CD14-positive monocyte (primary cell): Measurements from ENCODE around the gene ITIH3. TPM values are rescaled to one million over a fixed set of nuclear protein-coding genes. Genes with fewer than 3 reads are reported as not detected.

ENCODE experiments used
- DNase-seq, 3 donors: peaks; one replicate each; pipeline ENCODE4 v3.0.0-alpha.2; 2011 to 2022
- H2AFZ ChIP-seq: 2 replicates; pipeline ENCODE4 v1.6.0; 2012; ENCODE audit warnings: mild to moderate bottlenecking, low read depth, low read length, inconsistent platforms; ENCODE audit not compliant: insufficient read depth, poor library complexity, severe bottlenecking
- H3K27ac ChIP-seq, 2 donors: 1 replicate in 1 of 2; 2 replicates in 1 of 2; pipeline ENCODE4 v1.5.1; 2012 to 2013; ENCODE audit warnings: low read length in 2 of 2, control low read depth in 1 of 2, inconsistent platforms in 1 of 2, low read depth in 1 of 2, mild to moderate bottlenecking in 1 of 2
- H3K27me3 ChIP-seq, 2 donors: one replicate each; pipeline versions ENCODE4 v1.6.0 to v1.6.1; 2011 to 2013; ENCODE audit warnings: low read length in 2 of 2; ENCODE audit not compliant: control insufficient read depth in 2 of 2, insufficient read depth in 2 of 2
- H3K36me3 ChIP-seq, 2 donors: replicated peaks in 1 of 2; 1 replicate in 1 of 2; 2 replicates in 1 of 2; pipeline versions ENCODE4 v1.5.1 to v1.6.1; 2012 to 2013; ENCODE audit warnings: low read length in 2 of 2, control low read depth in 1 of 2, inconsistent platforms in 1 of 2, mild to moderate bottlenecking in 1 of 2; ENCODE audit not compliant: insufficient read depth in 2 of 2, control insufficient read depth in 1 of 2
- H3K4me1 ChIP-seq, 2 donors: 1 replicate in 1 of 2; 2 replicates in 1 of 2; pipeline versions ENCODE4 v1.5.1 to v1.6.1; 2012 to 2013; ENCODE audit warnings: low read length in 2 of 2, control low read depth in 1 of 2, inconsistent platforms in 1 of 2, mild to moderate bottlenecking in 1 of 2, moderate library complexity in 1 of 2; ENCODE audit not compliant: insufficient read depth in 2 of 2, control insufficient read depth in 1 of 2
- H3K4me2 ChIP-seq: replicated peaks from 2 replicates; pipeline ENCODE3; 2012; ENCODE audit warnings: low read length, moderate library complexity, mild to moderate bottlenecking; ENCODE audit not compliant: poor library complexity, severe bottlenecking; ENCODE audit errors: extremely low read depth
- H3K4me3 ChIP-seq, 3 experiments: fragments of 200-600 bp in 1 of 3; sonication (generic) in 1 of 3; replicated peaks in 1 of 3; 1 replicate in 2 of 3; 2 replicates in 1 of 3; pipeline ENCODE4 v1.5.1; 2011 to 2013; ENCODE audit warnings: low read length in 3 of 3, mild to moderate bottlenecking in 3 of 3, control low read depth in 2 of 3, low read depth in 2 of 3, inconsistent platforms in 1 of 3, moderate library complexity in 1 of 3
- H3K79me2 ChIP-seq: 2 replicates; pipeline ENCODE4 v1.6.0; 2012; ENCODE audit warnings: mild to moderate bottlenecking, control low read depth, inconsistent platforms, low read length, moderate library complexity; ENCODE audit not compliant: insufficient read depth
- H3K9ac ChIP-seq: 2 replicates; pipeline ENCODE4 v1.6.0; 2017; ENCODE audit warnings: low read length, mild to moderate bottlenecking; ENCODE audit not compliant: insufficient read depth, poor library complexity, severe bottlenecking
- H3K9me3 ChIP-seq, 2 donors: replicated peaks in 1 of 2; 1 replicate in 1 of 2; 2 replicates in 1 of 2; pipeline versions ENCODE4 v1.5.1 to v1.6.1; 2012 to 2013; ENCODE audit warnings: low read length in 2 of 2, control low read depth in 1 of 2; ENCODE audit not compliant: control insufficient read depth in 1 of 2, insufficient read depth in 1 of 2
- H4K20me1 ChIP-seq: 2 replicates; pipeline ENCODE4 v1.6.0; 2012; ENCODE audit warnings: mild to moderate bottlenecking, low read length, control low read depth, moderate library complexity; ENCODE audit not compliant: insufficient read depth
- H3K27ac Mint-ChIP-seq, 7 donors: one replicate each; pipeline ENCODE4 v1.8.0; 2020; ENCODE audit warnings: mild to moderate bottlenecking in 7 of 7, mixed read lengths in 7 of 7, moderate library complexity in 6 of 7, inconsistent platforms in 2 of 7
- H3K27me3 Mint-ChIP-seq, 3 donors: one replicate each; pipeline ENCODE4 v1.8.0; 2021 to 2022; ENCODE audit warnings: low read depth in 3 of 3, mild to moderate bottlenecking in 3 of 3, mixed read lengths in 3 of 3, moderate library complexity in 3 of 3, inconsistent platforms in 1 of 3
- H3K36me3 Mint-ChIP-seq, 2 donors: one replicate each; pipeline ENCODE4 v1.8.0; 2020; ENCODE audit warnings: mixed read lengths in 2 of 2, inconsistent platforms in 1 of 2, mild to moderate bottlenecking in 1 of 2
- H3K4me1 Mint-ChIP-seq: one replicate; pipeline ENCODE4 v1.8.0; 2020; ENCODE audit warnings: mild to moderate bottlenecking, mixed read lengths
- H3K4me3 Mint-ChIP-seq, 2 donors: one replicate each; pipeline ENCODE4 v1.8.0; 2020; ENCODE audit warnings: mild to moderate bottlenecking in 2 of 2, mixed read lengths in 2 of 2, moderate library complexity in 1 of 2
- H3K9me3 Mint-ChIP-seq, 7 donors: one replicate each; pipeline ENCODE4 v1.8.0; 2020 to 2022; ENCODE audit warnings: mixed read lengths in 7 of 7, mild to moderate bottlenecking in 6 of 7, moderate library complexity in 6 of 7, inconsistent platforms in 2 of 7
- WGBS: methylation state at CpG from one replicate; pipeline ENCODE4 v1.1.5; 2013; ENCODE audit warnings: missing lambda C conversion rate; ENCODE audit not compliant: insufficient coverage; 5-methylcytosine and 5-hydroxymethylcytosine counted together
- intact Hi-C, 2 donors: fragments of 100-400 bp; cut with micrococcal nuclease; formaldehyde crosslinking; loops; one replicate each; pipeline versions ENCODE4 v1.15.0 to v1.15.1; 2023
- polyA plus RNA-seq, 3 donors: library from polyadenylated mRNA; depleted of rRNA in 1 of 3; unstranded in 2 of 3; stranded (reverse) in 1 of 3; fragments of 300-500 nt in 2 of 3; fragments of >200 nt in 1 of 3; fragmentation: Illumina TruSeq in 2 of 3; gene quantifications; 1 replicate in 2 of 3; 2 replicates in 1 of 3; pipeline ENCODE4 v1.2.3, GENCODE V29; 2012 to 2021
- TF ChIP-seq, protein P1 (sequence below): fragments of 200-600 bp; IDR thresholded peaks from one replicate; pipeline ENCODE4 v1.8.0; 2022; ENCODE audit warnings: antibody characterized with exemption, mild to moderate bottlenecking

Gene ITIH3
- polyA plus RNA-seq, 3 donors = 0.07 TPM; not detected in 2

DNA sequence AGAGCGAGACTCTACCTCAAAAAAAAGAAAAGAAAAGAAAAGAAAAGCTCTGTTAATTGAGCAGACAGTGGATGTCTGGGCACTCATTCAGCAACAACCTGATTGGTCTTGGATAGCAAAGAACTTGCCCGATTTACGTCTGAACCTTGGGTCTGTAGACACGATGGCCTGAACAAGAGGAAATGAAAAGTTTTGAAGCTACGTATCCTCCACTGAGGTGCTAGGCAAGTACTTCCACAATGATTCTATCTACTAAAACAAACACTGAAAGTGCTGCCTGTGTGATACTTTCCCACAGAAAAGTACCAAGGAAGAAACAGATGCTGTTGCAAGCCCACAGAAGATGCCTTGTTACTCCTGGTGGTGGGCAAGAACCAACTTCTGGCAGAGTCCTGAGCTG, 62.1 kb downstream of the ITIH3 start:
- no peaks in the 10 kb centered on the region for H3K79me2 ChIP-seq
- Mint-ChIP-seq H3K4me1 (no peaks in the 10 kb centered on the region), H3K4me3 (no peak overlapping the region), H3K36me3 (peaks cover 52 to 61% of the 10 kb centered on the region in 2 donors), H3K27me3 (no peaks in the 10 kb centered on the region), H3K27ac (no peak overlapping the region), H3K9me3 (no peaks in the 10 kb centered on the region)
- TF ChIP-seq, protein P1, sequence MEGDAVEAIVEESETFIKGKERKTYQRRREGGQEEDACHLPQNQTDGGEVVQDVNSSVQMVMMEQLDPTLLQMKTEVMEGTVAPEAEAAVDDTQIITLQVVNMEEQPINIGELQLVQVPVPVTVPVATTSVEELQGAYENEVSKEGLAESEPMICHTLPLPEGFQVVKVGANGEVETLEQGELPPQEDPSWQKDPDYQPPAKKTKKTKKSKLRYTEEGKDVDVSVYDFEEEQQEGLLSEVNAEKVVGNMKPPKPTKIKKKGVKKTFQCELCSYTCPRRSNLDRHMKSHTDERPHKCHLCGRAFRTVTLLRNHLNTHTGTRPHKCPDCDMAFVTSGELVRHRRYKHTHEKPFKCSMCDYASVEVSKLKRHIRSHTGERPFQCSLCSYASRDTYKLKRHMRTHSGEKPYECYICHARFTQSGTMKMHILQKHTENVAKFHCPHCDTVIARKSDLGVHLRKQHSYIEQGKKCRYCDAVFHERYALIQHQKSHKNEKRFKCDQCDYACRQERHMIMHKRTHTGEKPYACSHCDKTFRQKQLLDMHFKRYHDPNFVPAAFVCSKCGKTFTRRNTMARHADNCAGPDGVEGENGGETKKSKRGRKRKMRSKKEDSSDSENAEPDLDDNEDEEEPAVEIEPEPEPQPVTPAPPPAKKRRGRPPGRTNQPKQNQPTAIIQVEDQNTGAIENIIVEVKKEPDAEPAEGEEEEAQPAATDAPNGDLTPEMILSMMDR = no peak
- H3K4me3 ChIP-seq = no peak overlapping the region
- H3K4me2 ChIP-seq = no peak overlapping the region
- no peak overlapping the region for H3K9ac ChIP-seq
- H3K27me3 ChIP-seq = no peaks in the 10 kb centered on the region
- no peak overlapping the region for H3K27ac ChIP-seq
- H2AFZ ChIP-seq = no peak overlapping the region
- no peaks in the 10 kb centered on the region for H3K4me1 ChIP-seq
- no peaks in the 10 kb centered on the region for H3K9me3 ChIP-seq
- H4K20me1 ChIP-seq = peaks cover 43% of the 10 kb centered on the region
- peaks cover 38 to 54% of the 10 kb centered on the region in 2 donors for H3K36me3 ChIP-seq
- DNase-seq = no peak
- intact Hi-C loops = loop anchor here in 1 of 2 donors (5.0 kb wide), 1 partner anchor 76 kb away; no protein-coding TSS in a partner anchor
- 84% methylated on average over 4 of the region's 5 CpGs for WGBS

DNA sequence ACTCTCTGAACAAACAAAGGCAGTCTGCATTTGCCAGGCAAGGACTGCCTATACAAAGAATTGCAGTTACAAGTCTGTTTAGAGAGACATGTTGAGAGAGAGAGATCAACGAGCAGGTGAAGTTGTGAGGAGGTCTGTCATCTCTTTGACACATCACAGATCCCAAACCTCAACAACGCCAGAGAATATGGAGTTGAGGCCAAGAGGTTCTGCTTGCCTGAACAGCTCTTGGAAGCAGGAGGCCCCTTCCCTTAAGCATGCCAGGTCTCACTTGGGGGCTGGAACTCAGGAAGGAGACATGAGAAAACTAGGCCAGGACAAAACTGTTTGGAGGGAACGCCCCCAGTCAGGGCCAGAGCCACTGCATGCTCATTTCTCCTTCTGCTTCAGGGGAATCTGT, 62.5 kb downstream of the ITIH3 start:
- Mint-ChIP-seq H3K27ac (no peak overlapping the region), H3K9me3 (no peaks in the 10 kb centered on the region), H3K27me3 (no peaks in the 10 kb centered on the region), H3K4me1 (no peaks in the 10 kb centered on the region), H3K4me3 (no peak overlapping the region), H3K36me3 (peaks cover 47 to 57% of the 10 kb centered on the region in 2 donors)
- DNase-seq = no peak
- Histone ChIP-seq H3K27me3 (no peaks in the 10 kb centered on the region), H3K36me3 (peaks cover 34 to 49% of the 10 kb centered on the region in 2 donors), H3K4me3 (no peak overlapping the region), H3K9me3 (no peaks in the 10 kb centered on the region), H4K20me1 (peaks cover 48% of the 10 kb centered on the region), H3K27ac (no peak overlapping the region), H2AFZ (no peak overlapping the region), H3K4me2 (no peak overlapping the region), H3K79me2 (no peaks in the 10 kb centered on the region), H3K4me1 (no peaks in the 10 kb centered on the region), H3K9ac (no peak overlapping the region)
- intact Hi-C loops = loop anchor here in 1 of 2 donors (5.0 kb wide), 1 partner anchor 75 kb away; no protein-coding TSS in a partner anchor
- 100% methylated on average over 1 of the region's 3 CpGs for WGBS
- TF ChIP-seq, protein P1 = no peak
